DMS79 (cell line): ENCODE results near the gene LRRC42.

Experiments used
- DNase-seq: peaks from one replicate; lab custom pipeline; 2025; lab: John Stamatoyannopoulos, UW

The LRRC42 gene

GRCh38 chr1:53946252-53947171, at the start of gene LRRC42:
Gene LRRC42, plus strand, starts transcription at chr1:53946350. Its CDS starts 5,650 bp downstream, at chr1:53952000.
- DNase-seq, result no peak

- DNase-seq, result no peak
Observed at GRCh38 chr1:53896635-53897229, 49.4 kb upstream of the LRRC42 start.

GRCh38 chr1:53899206-53899628, 46.9 kb upstream of the LRRC42 start:
- peak; percentile 91 for DNase-seq

- DNase-seq, result no peak
Observed at GRCh38 chr1:53899708-53900107, 46.4 kb upstream of the LRRC42 start.

GRCh38 chr1:53902235-53903138, 43.7 kb upstream of the LRRC42 start:
- DNase-seq, result no peak

GRCh38 chr1:53905509-53905908, 40.6 kb upstream of the LRRC42 start:
- DNase-seq, result peak; percentile 96

GRCh38 chr1:53906121-53906520, 40.0 kb upstream of the LRRC42 start:
- DNase-seq, result no peak

GRCh38 chr1:53909946-53910345, 36.2 kb upstream of the LRRC42 start:
- DNase-seq, result no peak

- DNase-seq, result no peak
Observed at GRCh38 chr1:53911442-53911841, 34.7 kb upstream of the LRRC42 start.

- DNase-seq, result no peak
Observed at GRCh38 chr1:53913352-53914033, 32.7 kb upstream of the LRRC42 start.

GRCh38 chr1:53918343-53918742, 27.8 kb upstream of the LRRC42 start:
- no peak for DNase-seq

GRCh38 chr1:53919675-53920066, 26.5 kb upstream of the LRRC42 start:
- no peak for DNase-seq

- DNase-seq, result no peak
Observed at GRCh38 chr1:53927376-53927881, 18.7 kb upstream of the LRRC42 start.

- no peak for DNase-seq
Observed at GRCh38 chr1:53929246-53929960, 16.7 kb upstream of the LRRC42 start.

GRCh38 chr1:53930932-53931331, 15.2 kb upstream of the LRRC42 start:
- DNase-seq, result no peak

GRCh38 chr1:53931523-53931922, 14.6 kb upstream of the LRRC42 start:
- no peak for DNase-seq

GRCh38 chr1:53934170-53934765, 11.9 kb upstream of the LRRC42 start:
- DNase-seq, result no peak

GRCh38 chr1:53936430-53936829, 9.7 kb upstream of the LRRC42 start:
- no peak for DNase-seq

- DNase-seq, result no peak
Observed at GRCh38 chr1:53938136-53938830, 7.9 kb upstream of the LRRC42 start.
